ENCODE measurements around the gene CPEB2.
A peak's percentile ranks its signal among the peaks of the same experiment; 100 is the strongest.
"Not testable (repeated sequence)": the region's sequence is repeated elsewhere in the genome, so short reads cannot be mapped to it uniquely, and the experiment has no call there.

Gene CPEB2

GRCh38 chr4:15063341-15063740 is 61.1 kb downstream of the CPEB2 start:
- DNase-seq = peak; percentile 63

DNA sequence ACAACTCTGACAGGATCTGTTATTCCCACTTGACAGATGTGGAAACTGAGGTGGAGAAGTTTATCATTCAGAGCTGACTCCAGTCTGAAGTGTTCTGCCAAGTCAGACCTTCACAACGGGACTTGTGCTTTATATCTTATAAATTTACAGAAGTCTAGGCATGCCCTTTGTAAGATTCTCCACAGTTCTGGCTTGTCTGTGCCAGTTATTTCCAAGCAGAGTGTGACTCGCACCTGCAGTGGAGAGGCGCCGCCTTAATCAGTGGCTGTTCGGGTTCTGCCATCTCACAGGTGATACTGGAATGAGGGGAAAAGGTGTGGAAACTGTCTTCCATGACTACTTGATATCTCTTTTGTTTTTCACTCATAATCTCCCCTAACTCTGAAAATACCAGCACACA is 63.2 kb downstream of the CPEB2 start:
- DNase-seq = no peak

DNA sequence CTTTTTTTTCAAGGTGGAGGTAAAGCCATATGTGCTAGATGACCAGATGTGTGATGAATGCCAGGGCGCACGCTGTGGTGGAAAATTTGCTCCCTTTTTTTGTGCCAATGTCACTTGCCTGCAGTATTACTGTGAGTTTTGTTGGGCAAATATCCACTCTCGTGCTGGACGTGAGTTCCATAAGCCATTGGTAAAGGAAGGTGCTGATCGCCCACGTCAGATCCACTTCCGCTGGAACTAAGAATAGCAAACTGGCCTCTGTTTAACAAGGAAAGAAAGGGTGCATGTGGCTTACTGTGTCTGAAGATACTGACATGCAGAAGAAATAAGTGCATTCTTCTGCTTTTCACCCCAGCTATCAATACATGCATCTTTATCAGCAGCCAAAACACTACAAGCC is 63.9 kb downstream of the CPEB2 start:
- no peak for DNase-seq

DNA sequence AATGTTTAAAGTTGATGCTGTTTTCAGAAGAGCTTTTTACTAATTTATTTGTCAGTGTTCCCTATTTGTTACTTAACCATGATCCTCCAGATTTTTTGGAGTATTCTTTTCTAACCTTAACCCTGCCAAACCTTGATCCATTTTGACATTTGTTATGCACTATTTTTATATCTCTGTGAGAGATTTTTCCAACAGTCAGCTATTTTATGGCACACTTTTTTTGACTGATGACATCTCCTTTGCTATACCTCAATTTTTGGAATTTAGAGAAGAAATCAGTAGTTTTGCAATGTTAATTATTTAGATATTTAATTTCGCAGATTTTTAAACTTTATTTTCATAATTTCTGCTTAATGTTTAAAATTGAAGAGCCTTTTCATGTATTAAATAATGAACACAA is 66.0 kb downstream of the CPEB2 start:
- no peak for DNase-seq

GRCh38 chr4:15075875-15076274 is 73.6 kb downstream of the CPEB2 start:
- no peak for DNase-seq

DNA sequence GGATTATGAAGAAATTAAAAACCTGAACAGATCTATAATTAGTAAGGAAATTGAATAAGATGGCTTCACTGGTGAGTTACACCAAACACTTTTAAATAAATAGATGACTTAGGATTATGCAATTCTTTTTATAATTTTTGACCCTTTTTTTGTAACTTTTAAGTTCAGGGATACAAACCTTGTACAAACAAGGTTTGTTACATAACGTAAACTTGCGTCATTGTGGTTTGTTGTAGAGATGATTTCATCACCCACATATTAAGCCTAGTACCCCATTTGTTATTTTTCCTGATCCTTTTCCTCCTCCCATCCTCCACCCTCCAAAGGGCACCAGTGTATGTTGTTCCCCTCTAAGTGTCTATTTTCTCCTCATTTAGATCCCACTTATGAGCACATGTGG is 75.7 kb downstream of the CPEB2 start:
- no peak for DNase-seq

DNA sequence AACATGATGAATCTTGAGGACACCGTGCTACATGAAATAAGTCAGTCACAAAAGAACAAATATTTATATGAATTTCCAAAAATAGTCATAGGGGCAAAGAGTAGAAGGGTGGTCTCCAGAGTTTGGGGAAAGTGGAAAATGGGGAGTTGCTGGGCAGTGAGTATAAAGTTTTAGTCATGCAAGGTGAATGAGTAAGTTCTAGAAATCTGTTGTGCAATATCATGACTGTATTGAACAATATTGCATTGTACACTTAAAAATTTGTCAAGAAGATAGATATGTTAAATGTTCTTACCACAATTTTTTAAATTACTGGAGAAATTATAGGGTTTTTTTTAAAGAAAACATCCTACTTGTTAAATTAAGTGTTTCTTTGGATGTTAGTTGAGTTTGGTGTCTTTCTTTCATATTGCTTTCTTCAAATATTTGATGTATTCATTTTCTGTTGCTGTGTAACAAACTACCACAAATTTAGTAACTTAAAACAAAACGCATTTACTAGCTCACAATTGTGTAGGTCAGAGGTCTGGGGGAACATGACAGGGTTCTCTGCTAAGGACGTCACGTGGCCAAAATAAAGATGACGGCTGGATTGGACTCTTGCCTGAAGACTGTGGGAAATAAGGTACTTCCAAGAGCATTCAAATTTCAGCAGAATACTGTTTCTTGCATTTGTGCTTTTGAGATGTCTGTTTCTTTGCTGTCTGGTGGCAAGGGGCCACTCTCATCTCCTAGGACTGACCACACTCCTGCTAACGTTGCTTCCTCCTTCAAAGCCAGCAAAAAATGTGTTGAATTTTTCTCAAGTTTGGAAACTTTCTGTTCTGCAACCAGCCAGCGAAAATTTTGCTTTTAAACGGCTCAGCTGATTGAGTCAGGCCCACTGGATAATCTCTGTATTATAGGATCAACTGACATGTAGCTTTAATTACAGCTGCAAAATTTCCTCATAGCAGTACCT is 76.7 kb downstream of the CPEB2 start:
- DNase-seq = no peak

DNA sequence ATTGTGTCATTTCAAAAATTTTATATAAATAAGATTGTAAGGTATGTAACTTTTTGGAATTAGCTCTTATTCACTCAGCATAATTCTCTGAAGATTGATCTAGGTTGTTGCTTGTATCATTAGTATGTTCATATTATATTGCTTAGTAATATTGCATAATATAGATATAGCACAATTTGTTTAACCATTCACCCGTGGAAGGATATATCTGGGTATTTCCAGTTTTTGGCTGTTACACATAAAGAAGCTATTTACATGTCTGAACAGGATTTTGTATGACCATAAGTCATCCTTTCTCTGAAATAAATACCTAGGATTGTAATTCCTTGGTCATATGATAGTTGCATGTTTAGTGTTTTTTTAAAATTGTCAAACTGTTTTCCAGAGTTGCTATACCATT is 82.5 kb downstream of the CPEB2 start:
- no peak for DNase-seq

- not testable (repeated sequence) for DNase-seq
These were observed 83.5 kb downstream of the CPEB2 start for GRCh38 chr4:15085762-15086161.

- DNase-seq = not testable (repeated sequence)
These were observed 84.0 kb downstream of the CPEB2 start for GRCh38 chr4:15086259-15086658.

DNA sequence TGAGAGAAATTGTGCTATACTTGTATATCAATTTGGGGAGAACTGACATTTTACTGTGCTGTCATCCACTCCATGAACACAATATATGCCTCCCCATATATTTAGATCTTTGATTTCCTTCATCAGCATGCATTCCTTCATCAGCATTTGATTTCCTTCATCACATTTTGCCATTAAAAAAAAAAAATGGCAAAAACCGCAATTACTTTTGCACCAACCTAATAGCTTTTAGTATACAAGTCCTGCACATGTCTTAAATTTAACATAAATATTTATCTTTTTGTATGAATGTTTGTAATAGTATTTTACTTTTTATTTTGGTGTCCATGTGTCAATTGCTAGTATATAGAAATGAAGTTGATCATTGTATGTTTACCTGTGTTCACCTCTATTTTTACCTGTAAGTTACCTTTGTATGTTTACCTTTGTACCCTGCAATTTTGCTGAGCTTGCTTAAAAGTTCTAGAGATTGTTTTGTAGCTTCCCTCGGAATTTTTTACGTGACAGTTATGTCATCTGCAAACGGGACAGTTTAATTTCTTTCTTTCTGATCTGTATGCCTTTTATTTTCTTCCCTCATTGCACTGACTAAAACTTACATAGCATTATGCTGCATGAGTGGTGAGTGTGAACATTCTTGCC is 86.2 kb downstream of the CPEB2 start:
- DNase-seq = no peak

GRCh38 chr4:15089979-15090378 is 87.7 kb downstream of the CPEB2 start:
- no peak for DNase-seq

GRCh38 chr4:15100380-15100779 is 98.1 kb downstream of the CPEB2 start:
- no peak for DNase-seq

- DNase-seq = no peak
These were observed 98.9 kb downstream of the CPEB2 start for GRCh38 chr4:15100994-15101695.

- no peak for DNase-seq
These were observed 102.5 kb downstream of the CPEB2 start for GRCh38 chr4:15104825-15105224.

DNA sequence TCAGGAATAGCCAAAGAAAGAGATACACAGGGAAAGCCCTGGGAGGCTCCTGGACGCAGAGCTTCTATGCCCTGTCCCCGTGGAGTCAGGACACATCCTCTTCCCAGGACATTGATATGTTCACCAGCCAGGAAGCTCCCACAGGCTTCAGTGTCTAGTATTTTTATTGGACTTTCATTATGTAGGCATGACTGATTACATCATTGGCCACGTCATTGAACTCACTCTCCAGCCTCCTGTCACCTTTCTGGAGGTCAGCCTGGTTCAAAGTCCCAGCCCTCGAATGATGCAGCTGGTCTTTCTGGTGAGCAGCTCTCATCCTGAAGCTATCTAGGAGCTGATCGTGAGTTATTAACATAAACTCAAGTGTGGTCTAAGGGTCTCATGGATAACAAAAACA is 104.1 kb downstream of the CPEB2 start:
- no peak for DNase-seq

- DNase-seq = no peak
These were observed 107.3 kb downstream of the CPEB2 start for GRCh38 chr4:15109600-15109999.

GRCh38 chr4:15110120-15110571 is 107.9 kb downstream of the CPEB2 start:
- DNase-seq = no peak

GRCh38 chr4:15116509-15117079 is 114.3 kb downstream of the CPEB2 start:
- DNase-seq = no peak

DNA sequence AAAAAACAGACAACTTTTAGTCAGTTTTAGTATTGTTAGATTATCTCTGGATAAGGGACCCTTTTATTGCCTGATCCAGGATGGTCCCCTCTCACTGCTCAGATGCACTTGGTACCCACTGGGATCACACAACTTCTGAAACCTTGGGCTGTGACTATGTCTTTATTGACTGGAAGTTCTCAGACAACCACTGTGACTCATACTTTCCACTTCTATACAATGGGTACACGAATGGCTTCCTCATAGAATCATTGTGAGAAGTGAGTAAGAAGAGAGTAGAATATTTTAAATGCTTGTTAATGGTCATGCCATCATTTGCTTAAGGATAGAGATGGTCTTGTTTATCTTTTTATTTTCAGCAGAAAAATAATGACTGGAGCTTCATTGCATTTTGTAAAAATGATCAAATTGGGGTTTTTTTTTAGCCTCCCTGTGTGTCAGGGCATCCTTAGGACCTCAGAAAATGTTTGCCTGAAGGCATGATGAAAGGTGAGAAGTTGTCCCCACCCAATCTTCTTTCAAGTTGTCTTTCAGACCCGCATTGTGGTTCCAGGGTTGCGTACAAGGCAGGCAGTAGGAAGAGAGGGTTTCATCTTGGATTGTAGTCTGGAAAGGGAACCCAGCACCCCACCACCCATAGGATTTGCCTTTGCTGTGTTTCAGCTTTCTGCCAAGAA is 115.1 kb downstream of the CPEB2 start:
- no peak for DNase-seq

GRCh38 chr4:15118292-15118691 is 116.0 kb downstream of the CPEB2 start:
- DNase-seq = no peak
